KMS-11 (cell line): ENCODE measurements around the gene THEM4.
A peak's percentile ranks its signal among the peaks of the same experiment; 100 is the strongest.

Experiments
- H2AFZ ChIP-seq: fragments of 200-600 bp; sonication (generic); 2 replicates; pipeline ENCODE4 v1.6.1; 2016; ENCODE audit warnings: antibody characterized with exemption, mixed run types, low read depth
- H3K27ac ChIP-seq: fragments of 200-600 bp; sonication (generic); 2 replicates; pipeline ENCODE4 v1.6.1; 2016; ENCODE audit warnings: mild to moderate bottlenecking, mixed run types
- H3K27me3 ChIP-seq: fragments of 200-600 bp; sonication (generic); 2 replicates; pipeline ENCODE4 v1.6.1; 2017; ENCODE audit warnings: mild to moderate bottlenecking, low read depth, mixed run types, moderate library complexity; ENCODE audit not compliant: insufficient read depth
- H3K36me3 ChIP-seq: fragments of 200-600 bp; sonication (generic); 2 replicates; pipeline ENCODE4 v1.6.1; 2017; ENCODE audit warnings: mild to moderate bottlenecking, mixed run types; ENCODE audit not compliant: insufficient read depth
- H3K4me1 ChIP-seq: fragments of 200-600 bp; sonication (generic); 2 replicates; pipeline ENCODE4 v1.6.1; 2016; ENCODE audit warnings: mild to moderate bottlenecking, low read depth, mixed run types; ENCODE audit not compliant: poor library complexity, severe bottlenecking
- H3K4me2 ChIP-seq: fragments of 200-600 bp; sonication (generic); 2 replicates; pipeline ENCODE4 v1.7.0; 2016; ENCODE audit warnings: mild to moderate bottlenecking, mixed run types
- H3K4me3 ChIP-seq: fragments of 200-600 bp; sonication (generic); IDR thresholded peaks from 2 replicates; pipeline ENCODE4 v1.6.1; 2017; ENCODE audit warnings: low read depth, low read length, mixed read lengths; ENCODE audit not compliant: insufficient read depth
- H3K79me2 ChIP-seq: fragments of 200-600 bp; sonication (generic); 2 replicates; pipeline ENCODE4 v1.6.1; 2016; ENCODE audit warnings: low read depth, mixed run types; ENCODE audit not compliant: insufficient read depth
- H3K9ac ChIP-seq: fragments of 200-600 bp; sonication (generic); 2 replicates; pipeline ENCODE4 v1.6.1; 2016; ENCODE audit warnings: mild to moderate bottlenecking, mixed run types
- H4K20me1 ChIP-seq: fragments of 200-600 bp; sonication (generic); 2 replicates; pipeline ENCODE4 v1.6.1; 2016; ENCODE audit warnings: mild to moderate bottlenecking, mixed run types; ENCODE audit not compliant: insufficient read depth
- TF ChIP-seq, protein P1 (sequence below): fragments of 200-600 bp; sonication (generic); conservative IDR thresholded peaks from 2 replicates; pipeline ENCODE4 v1.6.1; 2017; ENCODE audit warnings: low read depth, mild to moderate bottlenecking, antibody characterized with exemption, low read length, moderate library complexity, mixed read lengths

The THEM4 gene

DNA sequence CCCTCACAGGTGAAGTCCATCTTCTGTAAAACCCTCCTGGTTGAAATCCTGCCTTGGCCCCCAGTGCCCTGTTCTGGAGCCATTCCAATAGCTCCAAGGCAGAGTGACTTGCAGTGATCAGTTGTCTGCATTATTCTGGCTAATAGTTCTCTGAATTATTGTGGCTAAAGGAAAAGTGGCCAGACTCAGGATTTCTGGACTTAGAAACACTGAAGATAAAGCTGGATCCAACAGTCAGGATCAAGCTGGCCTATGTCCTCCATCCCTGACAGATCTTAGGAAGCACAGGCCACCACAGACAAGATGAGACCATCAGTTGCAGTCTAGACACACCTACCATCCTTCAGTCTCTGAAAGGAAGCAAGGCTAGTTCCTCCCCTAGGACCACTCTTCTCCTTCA lies 68.9 kb downstream of the THEM4 start:
- peak overlapping the region; percentile 2; the same call in 1 of the 2 replicates for H3K4me2 ChIP-seq
- no peaks in the 10 kb centered on the region for H4K20me1 ChIP-seq
- peaks cover 14% of the 10 kb centered on the region for H3K27me3 ChIP-seq
- H3K36me3 ChIP-seq, result no peaks in the 10 kb centered on the region
- peak overlapping the region; percentile 44; the same call in 1 of the 2 replicates for H3K9ac ChIP-seq
- H3K27ac ChIP-seq, result no peak overlapping the region; the same call in 1 of the 2 replicates
- H3K79me2 ChIP-seq, result no peaks in the 10 kb centered on the region
- H2AFZ ChIP-seq, result peak overlapping the region; percentile 4; the same call in 1 of the 2 replicates
- TF ChIP-seq, protein P1, sequence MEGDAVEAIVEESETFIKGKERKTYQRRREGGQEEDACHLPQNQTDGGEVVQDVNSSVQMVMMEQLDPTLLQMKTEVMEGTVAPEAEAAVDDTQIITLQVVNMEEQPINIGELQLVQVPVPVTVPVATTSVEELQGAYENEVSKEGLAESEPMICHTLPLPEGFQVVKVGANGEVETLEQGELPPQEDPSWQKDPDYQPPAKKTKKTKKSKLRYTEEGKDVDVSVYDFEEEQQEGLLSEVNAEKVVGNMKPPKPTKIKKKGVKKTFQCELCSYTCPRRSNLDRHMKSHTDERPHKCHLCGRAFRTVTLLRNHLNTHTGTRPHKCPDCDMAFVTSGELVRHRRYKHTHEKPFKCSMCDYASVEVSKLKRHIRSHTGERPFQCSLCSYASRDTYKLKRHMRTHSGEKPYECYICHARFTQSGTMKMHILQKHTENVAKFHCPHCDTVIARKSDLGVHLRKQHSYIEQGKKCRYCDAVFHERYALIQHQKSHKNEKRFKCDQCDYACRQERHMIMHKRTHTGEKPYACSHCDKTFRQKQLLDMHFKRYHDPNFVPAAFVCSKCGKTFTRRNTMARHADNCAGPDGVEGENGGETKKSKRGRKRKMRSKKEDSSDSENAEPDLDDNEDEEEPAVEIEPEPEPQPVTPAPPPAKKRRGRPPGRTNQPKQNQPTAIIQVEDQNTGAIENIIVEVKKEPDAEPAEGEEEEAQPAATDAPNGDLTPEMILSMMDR, result no peak
- peaks cover 23% of the 10 kb centered on the region for H3K4me1 ChIP-seq
- H3K4me3 ChIP-seq, result no peak overlapping the region

DNA sequence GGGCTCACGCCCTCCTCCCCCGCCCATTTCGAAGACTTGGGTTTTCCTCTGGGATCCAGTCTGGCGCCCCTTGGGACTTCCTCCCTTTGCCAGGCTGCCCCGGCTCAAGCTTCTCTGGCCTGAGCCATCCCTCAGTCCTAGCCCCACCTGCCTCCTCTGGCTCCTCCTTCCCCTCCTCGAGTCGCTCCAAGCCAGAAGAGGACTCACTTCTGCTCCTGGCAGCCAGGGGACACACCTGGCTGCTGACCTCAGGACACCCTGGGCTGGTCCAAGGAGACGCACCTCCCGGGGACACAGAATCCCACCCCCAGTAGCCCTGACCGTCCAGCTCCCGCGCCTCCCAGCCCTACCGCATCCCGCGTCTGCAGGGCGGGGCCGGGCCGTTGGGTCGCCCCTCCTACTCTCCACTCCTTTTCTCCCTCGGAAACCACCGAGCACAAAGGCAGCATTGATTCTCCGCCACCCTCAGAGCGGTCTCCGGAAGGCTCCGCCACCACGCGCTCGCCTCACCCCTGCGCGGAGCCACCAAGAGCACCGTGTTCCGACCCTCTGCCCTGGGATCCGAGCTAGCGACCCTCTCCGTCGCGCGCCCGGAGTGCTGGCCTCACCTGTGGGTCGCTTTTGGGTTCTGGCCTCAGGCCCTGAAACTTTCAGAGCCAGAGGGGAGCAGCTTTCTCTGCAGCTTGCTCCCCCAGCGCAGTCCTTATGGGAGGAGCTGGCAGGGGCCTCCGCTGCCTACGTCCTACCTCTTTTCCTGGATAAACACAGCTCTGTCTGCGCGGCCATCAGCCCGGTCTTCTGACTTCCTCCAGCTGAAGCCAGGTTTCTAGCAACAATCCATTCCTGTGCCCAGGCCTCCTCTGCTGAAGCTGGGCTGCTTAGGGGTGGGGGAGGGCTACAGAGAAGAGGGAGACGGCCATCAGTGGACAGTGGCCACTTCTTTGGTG lies 69.6 kb downstream of the THEM4 start, which contains the start of gene C2CD4D:
TSS of gene C2CD4D (minus strand) at position 364 of the 947 bp plus-strand sequence. CDS start 831 bp downstream, outside the sequence.
- Histone ChIP-seq H3K4me3 (no peak within 1 kb of the TSS), H3K36me3 (no peaks in the 10 kb centered on the region), H3K4me2 (peak within 1 kb of the TSS; percentile 2; the same call in 1 of the 2 replicates), H3K4me1 (peaks cover 25% of the 10 kb centered on the region), H3K27me3 (peaks cover 14% of the 10 kb centered on the region), H3K9ac (peak within 1 kb of the TSS; percentile 44; the same call in 1 of the 2 replicates), H4K20me1 (no peaks in the 10 kb centered on the region), H3K79me2 (no peaks in the 10 kb centered on the region), H2AFZ (peak within 1 kb of the TSS; percentile 12; the same call in 1 of the 2 replicates), H3K27ac (no peak within 1 kb of the TSS; the same call in 1 of the 2 replicates)
- TF ChIP-seq, protein P1, result no peak

DNA sequence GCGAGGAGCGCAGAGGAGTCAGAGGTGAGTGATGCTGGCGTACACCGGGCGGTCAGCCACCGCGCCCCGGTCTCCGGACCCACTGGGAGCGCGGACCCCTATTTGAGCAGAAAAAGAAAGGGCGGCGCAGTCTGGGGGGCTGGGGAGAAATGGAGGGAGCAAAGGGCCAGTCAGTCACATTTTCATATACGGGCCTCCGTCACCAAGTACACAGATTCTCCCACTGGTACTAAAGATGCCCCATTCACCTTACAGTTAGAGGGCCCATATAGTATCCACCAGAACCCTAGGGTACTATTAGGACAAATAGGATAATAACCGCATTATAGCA lies 70.3 kb downstream of the THEM4 start:
- H3K36me3 ChIP-seq, result no peaks in the 10 kb centered on the region
- no peaks in the 10 kb centered on the region for H4K20me1 ChIP-seq
- H3K9ac ChIP-seq, result no peak overlapping the region
- H3K4me3 ChIP-seq, result no peak overlapping the region
- H3K4me1 ChIP-seq, result peaks cover 32% of the 10 kb centered on the region
- H2AFZ ChIP-seq, result peak overlapping the region; percentile 12; the same call in 1 of the 2 replicates
- TF ChIP-seq, protein P1, result no peak
- no peak overlapping the region for H3K4me2 ChIP-seq
- H3K27me3 ChIP-seq, result peaks cover 14% of the 10 kb centered on the region
- no peak overlapping the region for H3K27ac ChIP-seq
- H3K79me2 ChIP-seq, result no peaks in the 10 kb centered on the region

DNA sequence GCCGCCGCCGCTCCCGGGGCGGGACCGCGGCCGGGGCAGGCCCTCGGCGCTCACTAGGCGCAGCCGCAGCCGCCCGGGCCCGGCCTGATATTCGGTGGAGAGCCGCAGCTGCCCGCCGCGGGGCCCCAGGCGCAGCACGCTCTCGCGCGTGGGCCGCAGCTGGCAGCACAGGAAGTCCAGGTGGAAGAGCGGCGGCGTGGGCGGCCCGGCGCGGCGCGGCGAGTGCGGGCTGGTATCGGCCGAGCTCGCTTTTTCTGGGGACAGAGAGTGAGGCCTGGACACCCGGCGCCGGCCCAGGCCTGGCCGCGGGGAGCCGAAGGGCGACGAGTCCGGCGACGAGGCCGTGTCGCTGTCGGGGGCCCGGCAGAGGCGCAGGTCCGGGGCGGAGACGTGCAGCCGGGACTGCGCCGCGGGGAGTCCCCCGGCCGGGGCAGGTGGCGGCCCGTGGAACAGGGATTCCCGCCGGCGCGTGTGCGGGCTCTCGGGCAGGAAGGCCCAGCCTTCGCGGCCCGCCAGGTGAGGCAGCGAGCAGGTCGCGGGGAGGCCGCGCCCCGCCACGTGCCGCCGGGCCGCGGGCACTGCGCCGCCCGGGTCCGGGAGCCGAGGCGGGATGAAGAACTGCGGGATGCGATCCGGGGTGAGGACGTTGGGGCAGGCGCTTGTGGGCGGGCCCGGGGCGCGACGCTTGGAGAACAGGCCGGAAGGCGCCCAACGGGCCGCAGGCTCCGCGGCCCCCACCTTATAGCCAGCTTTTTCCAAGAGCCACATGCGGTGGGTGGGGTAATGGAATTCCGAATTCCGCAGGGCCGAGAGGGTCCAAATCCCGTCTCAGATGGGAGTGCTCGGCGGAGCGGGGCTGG lies 70.9 kb downstream of the THEM4 start:
- TF ChIP-seq, protein P1, result no peak
- H3K4me1 ChIP-seq, result peaks cover 38% of the 10 kb centered on the region
- H3K4me2 ChIP-seq, result no peak overlapping the region
- no peaks in the 10 kb centered on the region for H4K20me1 ChIP-seq
- H3K27ac ChIP-seq, result no peak overlapping the region
- H3K9ac ChIP-seq, result no peak overlapping the region
- no peaks in the 10 kb centered on the region for H3K36me3 ChIP-seq
- H3K79me2 ChIP-seq, result no peaks in the 10 kb centered on the region
- H3K27me3 ChIP-seq, result peaks cover 14% of the 10 kb centered on the region
- no peak overlapping the region for H3K4me3 ChIP-seq
- H2AFZ ChIP-seq, result peak overlapping the region; percentile 24; the same call in 1 of the 2 replicates
